GM18873 (cell line): ENCODE data around the gene A1BG.

Experiments
- ATAC-seq: cut with Tn5 transposase; IDR thresholded peaks from one replicate; pipeline ENCODE4 v1.9.1; 2021; ENCODE audit warnings: mild to moderate bottlenecking, moderate library complexity, moderate number of reproducible peaks; ENCODE audit not compliant: unreplicated experiment, low FRiP score

A1BG gene

GRCh38 chr19:58352760-58353671 lies at the start of gene A1BG:
Gene A1BG, minus strand, starts transcription at chr19:58353492. Its CDS starts 55 bp downstream, at chr19:58353437.
- no peak for ATAC-seq

GRCh38 chr19:58401840-58402421 lies 48.6 kb upstream of the A1BG start:
- ATAC-seq: no peak

GRCh38 chr19:58400916-58401839 lies 47.9 kb upstream of the A1BG start:
- ATAC-seq: peak; percentile 92

- ATAC-seq: no peak
Measured at GRCh38 chr19:58400316-58400915, 47.1 kb upstream of the A1BG start.

GRCh38 chr19:58399903-58400302 lies 46.6 kb upstream of the A1BG start:
- ATAC-seq: no peak

- no peak for ATAC-seq
Measured at GRCh38 chr19:58398545-58398944, 45.3 kb upstream of the A1BG start.

GRCh38 chr19:58398087-58398486 lies 44.8 kb upstream of the A1BG start:
- no peak for ATAC-seq

- ATAC-seq: no peak
Measured at GRCh38 chr19:58397533-58398037, 44.3 kb upstream of the A1BG start.

- no peak for ATAC-seq
Measured at GRCh38 chr19:58396691-58397532, 43.6 kb upstream of the A1BG start.

GRCh38 chr19:58395979-58396627 lies 42.8 kb upstream of the A1BG start:
- no peak for ATAC-seq

GRCh38 chr19:58395220-58395978 lies 42.1 kb upstream of the A1BG start, which contains the start of gene RNF225:
Gene RNF225, plus strand, starts transcription at chr19:58395656. Its CDS starts 434 bp downstream, at chr19:58396090.
- ATAC-seq: no peak

GRCh38 chr19:58394821-58395219 lies 41.5 kb upstream of the A1BG start:
- no peak for ATAC-seq

GRCh38 chr19:58393725-58394033 lies 40.4 kb upstream of the A1BG start:
- ATAC-seq: no peak

- no peak for ATAC-seq
Measured at GRCh38 chr19:58392945-58393724, 39.8 kb upstream of the A1BG start.

GRCh38 chr19:58388175-58388526 lies 34.9 kb upstream of the A1BG start:
- no peak for ATAC-seq

GRCh38 chr19:58387338-58388174 lies 34.3 kb upstream of the A1BG start:
- ATAC-seq: no peak
